Prostate gland (tissue), 2 donors: ENCODE measurements around the gene IL11. TPM values are rescaled to one million over a fixed set of nuclear protein-coding genes. Genes with fewer than 3 reads are reported as not detected.

Experiments
- DNase-seq: peaks from one replicate; pipeline ENCODE4 v3.0.0-alpha.2; 2019; ENCODE audit warnings: low spot score
- H3K27ac ChIP-seq, 2 donors: fragments of 200-600 bp; sonication (generic); 2 replicates each; pipeline ENCODE4 v1.5.1; 2017 to 2019
- H3K27me3 ChIP-seq: fragments of 200-600 bp; sonication (generic); replicated peaks from 2 replicates; pipeline ENCODE4 v1.5.1; 2019; ENCODE audit not compliant: insufficient read depth
- H3K36me3 ChIP-seq, 2 donors: fragments of 200-600 bp; sonication (generic); 1 replicate in 1 of 2; 2 replicates in 1 of 2; pipeline versions ENCODE4 v1.5.1 to v1.8.1; 2017 to 2019
- H3K4me1 ChIP-seq: fragments of 200-600 bp; sonication (generic); replicated peaks from 2 replicates; pipeline ENCODE4 v1.5.1; 2019
- H3K4me3 ChIP-seq, 2 donors: fragments of 200-600 bp; sonication (generic); 2 replicates each; pipeline ENCODE4 v1.5.1; 2017 to 2019
- H3K9me3 ChIP-seq: fragments of 200-600 bp; sonication (generic); 2 replicates; pipeline ENCODE4 v1.5.1; 2017
- CTCF ChIP-seq, 4 experiments: fragments of 200-600 bp in 2 of 4; fragments of 450-650 bp in 2 of 4; sonication (generic) in 2 of 4; IDR thresholded peaks; 1 replicate in 3 of 4; 2 replicates in 1 of 4; pipeline ENCODE4 v1.5.1; 2016 to 2019; ENCODE audit warnings: antibody characterized with exemption in 4 of 4, mild to moderate bottlenecking in 2 of 4, moderate library complexity in 2 of 4
- POLR2A ChIP-seq: fragments of 450-650 bp; IDR thresholded peaks from one replicate; pipeline ENCODE4 v1.6.1; 2016; ENCODE audit warnings: antibody characterized with exemption, mild to moderate bottlenecking
- POLR2AphosphoS5 ChIP-seq: sonication (generic); formaldehyde crosslinking; IDR thresholded peaks from one replicate; pipeline ENCODE4 v1.6.1; 2017; ENCODE audit warnings: antibody characterized with exemption
- WGBS: methylation state at CpG from one replicate; pipeline ENCODE4 v1.1.5; 2018; 5-methylcytosine and 5-hydroxymethylcytosine counted together
- intact Hi-C: fragments of 100-400 bp; cut with DNase I; formaldehyde crosslinking; loops from one replicate; pipeline ENCODE4 v1.14.2; 2022
- total RNA-seq, 2 donors: library from RNA; depleted of rRNA; stranded (reverse); fragments of >200 nt; gene quantifications; one replicate each; pipeline ENCODE4 v1.1.0, GENCODE V29; 2016

IL11 gene
- total RNA-seq, 2 donors from 2014 or later: 2.0 TPM; not detected in 1

- no peaks in the 10 kb centered on the region for H3K27me3 ChIP-seq
- WGBS: 81% methylated on average over 48 of the region's 50 CpGs
- DNase-seq: no peak
- H3K27ac ChIP-seq: no peak overlapping the region
- no peaks in the 10 kb centered on the region for H3K36me3 ChIP-seq
- no peak overlapping the region for H3K4me3 ChIP-seq
- H3K9me3 ChIP-seq: no peaks in the 10 kb centered on the region
- TF ChIP-seq CTCF (IDR thresholded peaks at IDR 0.05): no peak
- no peak for TF ChIP-seq POLR2AphosphoS5
- no peak for TF ChIP-seq POLR2A
- intact Hi-C loops: loop anchor here (5.0 kb wide), 2 partner anchors 40 to 45 kb away; partner anchors contain the start of gene RPL28
- peaks cover 3% of the 10 kb centered on the region for H3K4me1 ChIP-seq
These were observed 28.4 kb downstream of the IL11 start for GRCh38 chr19:55341595-55342531.

- DNase-seq: peak; percentile 33
- H3K4me3 ChIP-seq: peak overlapping the region; percentile 51 to 88
- H3K27ac ChIP-seq: peak overlapping the region in 1 of 2 donors; percentile 84
- TF ChIP-seq CTCF (IDR thresholded peaks at IDR 0.05) (no peak), POLR2A (peak; percentile 11)
- WGBS: under 1% methylated on average over 10 of the region's 15 CpGs
- intact Hi-C loops: loop anchor here (5.0 kb wide), 2 partner anchors 39 to 46 kb away; partner anchors contain the start of gene RPL28
- no peaks in the 10 kb centered on the region for H3K36me3 ChIP-seq
- H3K27me3 ChIP-seq: no peaks in the 10 kb centered on the region
- no peaks in the 10 kb centered on the region for H3K9me3 ChIP-seq
- peaks cover 3% of the 10 kb centered on the region for H3K4me1 ChIP-seq
These were observed 29.1 kb downstream of the IL11 start for GRCh38 chr19:55341171-55341588.

GRCh38 chr19:55340784-55341147 is 29.5 kb downstream of the IL11 start:
- 2% methylated on average over 24 of the region's 24 CpGs for WGBS
- intact Hi-C loops: loop anchor here (5.0 kb wide), 2 partner anchors 38 to 47 kb away; partner anchors contain the start of gene RPL28

GRCh38 chr19:55339889-55340783 is 30.1 kb downstream of the IL11 start:
- no peaks in the 10 kb centered on the region for H3K36me3 ChIP-seq
- TF ChIP-seq POLR2A: peak; percentile 97
- no peak for TF ChIP-seq CTCF (IDR thresholded peaks at IDR 0.05)
- no peaks in the 10 kb centered on the region for H3K9me3 ChIP-seq
- no peaks in the 10 kb centered on the region for H3K27me3 ChIP-seq
- H3K27ac ChIP-seq: peak overlapping the region; percentile 84 to 92
- peaks cover 3% of the 10 kb centered on the region for H3K4me1 ChIP-seq
- intact Hi-C loops: loop anchor here (5.0 kb wide), 2 partner anchors 38 to 47 kb away; partner anchors contain the start of gene RPL28
- 2% methylated on average over 44 of the region's 44 CpGs for WGBS
- peak overlapping the region; percentile 51 to 88 for H3K4me3 ChIP-seq
- no peak for DNase-seq

More at GRCh38 chr19:55340784-55341147, 29.5 kb downstream of the IL11 start:
- peaks cover 3% of the 10 kb centered on the region for H3K4me1 ChIP-seq
- H3K36me3 ChIP-seq: no peaks in the 10 kb centered on the region
- no peak for DNase-seq
- no peaks in the 10 kb centered on the region for H3K9me3 ChIP-seq
- peak overlapping the region; percentile 84 to 92 for H3K27ac ChIP-seq
- H3K27me3 ChIP-seq: no peaks in the 10 kb centered on the region
- H3K4me3 ChIP-seq: peak overlapping the region; percentile 51 to 88
- TF ChIP-seq CTCF (IDR thresholded peaks at IDR 0.05) (peak in 2 of 4 experiments; percentile 9 to 19), POLR2A (no peak)
